Stimulated activated CD4-positive, alpha-beta T cell treated with anti-CD3 and anti-CD28 coated beads, Interleukin-2, amount 100 ng/mL, for 24 hours (primary cell): ENCODE results near the gene ZNF497.
"Not testable (repeated sequence)": the region's sequence is repeated elsewhere in the genome, so short reads cannot be mapped to it uniquely, and the experiment has no call there.

Experiments used
- DNase-seq, 2 donors: peaks; one replicate each; pipeline ENCODE4 v3.0.0-alpha.2; 2020

Gene ZNF497

DNA sequence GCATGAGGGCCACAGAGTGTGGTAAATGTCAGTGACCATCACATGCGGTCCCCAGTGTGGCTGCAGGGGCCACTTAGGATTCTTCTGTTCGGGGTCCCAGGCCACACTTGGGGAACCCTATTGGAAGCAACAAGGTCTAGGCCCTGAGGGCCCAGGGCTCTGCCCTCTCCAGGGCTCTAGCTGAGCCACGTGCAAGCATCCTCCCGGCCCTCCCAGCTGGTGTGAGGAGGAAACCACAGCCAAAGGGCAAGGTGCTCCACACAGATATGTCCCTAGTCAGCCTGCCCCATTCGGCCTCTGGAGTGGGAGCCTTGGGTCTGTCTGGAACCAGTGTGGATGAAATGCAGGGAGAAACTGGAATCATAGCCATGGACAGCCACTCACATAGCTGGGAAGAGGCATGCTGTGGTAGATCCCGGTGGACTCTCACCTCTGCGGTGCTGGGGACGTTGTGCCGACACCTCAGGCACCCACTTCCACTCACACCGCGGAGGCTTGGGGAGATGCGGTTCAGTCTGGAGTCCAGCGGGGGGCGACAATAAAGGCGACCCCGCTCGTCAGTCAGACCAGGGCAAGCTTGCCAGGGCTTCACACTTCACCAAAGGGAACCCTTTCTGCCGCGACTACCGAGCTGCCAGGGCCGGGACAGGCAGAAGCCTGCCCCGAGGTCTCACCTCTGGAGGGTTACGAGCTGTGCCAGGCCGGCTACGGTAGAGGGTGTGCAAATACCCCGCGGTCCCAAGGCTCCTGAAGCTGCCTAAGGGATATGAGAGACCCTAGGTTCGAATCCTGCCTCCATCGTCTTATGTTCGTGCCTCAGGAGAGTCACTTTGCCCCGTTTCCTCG is 4.3 kb upstream of the ZNF497 start:
- no peak for DNase-seq

DNA sequence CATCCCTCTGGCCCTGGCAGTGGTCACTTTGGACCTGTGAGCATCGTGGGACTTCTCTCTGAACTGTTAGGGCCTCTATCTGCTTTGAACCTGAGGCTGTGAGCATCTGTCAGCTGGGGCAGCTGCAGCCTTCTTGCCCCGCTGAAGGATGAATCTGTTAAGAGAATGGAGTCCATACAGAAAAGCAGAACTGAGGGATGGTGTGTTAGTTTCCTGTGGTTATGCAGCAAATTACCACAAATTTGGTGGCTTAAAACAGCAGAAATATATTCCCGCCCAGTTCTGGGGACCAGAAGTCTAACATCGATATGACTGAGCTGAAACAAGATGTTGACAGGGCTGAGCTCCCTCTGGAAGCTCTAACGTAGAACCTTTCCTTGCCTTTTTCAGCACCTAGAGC is 1.6 kb upstream of the ZNF497 start:
- no peak for DNase-seq

DNA sequence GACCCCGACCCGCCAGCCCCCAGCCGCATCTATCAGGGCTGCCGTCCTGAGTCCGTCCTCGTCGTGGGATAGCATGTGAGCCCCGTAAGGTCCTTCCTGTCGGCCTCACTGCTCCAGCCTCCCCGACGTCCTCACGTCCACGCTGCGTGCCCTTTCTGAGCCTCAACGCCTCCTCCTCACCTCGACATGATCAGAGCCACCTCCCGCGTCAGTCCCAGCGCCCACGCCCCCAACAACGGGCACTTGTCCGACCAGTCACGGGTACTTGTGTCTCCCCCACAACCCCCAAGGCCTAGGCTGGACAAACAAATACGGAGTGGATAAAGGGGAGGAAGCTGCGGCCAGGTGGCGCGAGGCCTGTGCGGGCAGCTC is 665 bp downstream of the ZNF497 start:
- peak; percentile 60 to 62 for DNase-seq

DNA sequence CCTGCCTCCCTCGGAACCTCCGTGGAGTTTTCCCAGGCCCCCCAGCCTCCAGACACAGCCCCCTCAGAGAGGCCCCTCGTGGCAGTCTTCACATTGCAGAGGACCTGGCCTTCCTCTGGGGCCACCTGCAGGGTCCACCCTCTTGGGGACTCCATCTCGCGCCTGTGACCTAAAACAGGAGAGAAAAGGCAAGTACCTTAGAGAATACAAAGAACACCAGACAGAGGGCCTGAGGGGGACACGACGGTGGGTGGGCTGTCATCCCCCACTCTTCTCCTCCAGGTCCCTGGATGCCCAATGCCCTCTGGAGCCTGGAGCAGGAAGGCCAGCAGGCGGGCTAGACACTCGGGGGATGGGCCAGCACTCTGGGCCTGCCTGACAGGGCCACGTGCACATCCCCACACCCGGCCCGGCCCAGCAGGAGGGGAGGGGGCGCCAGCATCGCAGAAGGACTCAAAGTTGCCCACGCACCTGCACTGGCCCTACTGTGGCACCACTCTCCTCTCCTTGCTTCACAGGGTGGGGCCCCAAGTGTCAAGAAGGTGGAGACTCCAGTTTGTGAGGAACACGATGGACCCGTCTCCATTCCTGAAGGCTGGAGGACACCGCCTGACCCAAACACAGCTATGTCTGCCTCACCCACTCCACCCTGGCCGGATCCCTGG is 4.9 kb downstream of the ZNF497 start:
- DNase-seq, result no peak

DNA sequence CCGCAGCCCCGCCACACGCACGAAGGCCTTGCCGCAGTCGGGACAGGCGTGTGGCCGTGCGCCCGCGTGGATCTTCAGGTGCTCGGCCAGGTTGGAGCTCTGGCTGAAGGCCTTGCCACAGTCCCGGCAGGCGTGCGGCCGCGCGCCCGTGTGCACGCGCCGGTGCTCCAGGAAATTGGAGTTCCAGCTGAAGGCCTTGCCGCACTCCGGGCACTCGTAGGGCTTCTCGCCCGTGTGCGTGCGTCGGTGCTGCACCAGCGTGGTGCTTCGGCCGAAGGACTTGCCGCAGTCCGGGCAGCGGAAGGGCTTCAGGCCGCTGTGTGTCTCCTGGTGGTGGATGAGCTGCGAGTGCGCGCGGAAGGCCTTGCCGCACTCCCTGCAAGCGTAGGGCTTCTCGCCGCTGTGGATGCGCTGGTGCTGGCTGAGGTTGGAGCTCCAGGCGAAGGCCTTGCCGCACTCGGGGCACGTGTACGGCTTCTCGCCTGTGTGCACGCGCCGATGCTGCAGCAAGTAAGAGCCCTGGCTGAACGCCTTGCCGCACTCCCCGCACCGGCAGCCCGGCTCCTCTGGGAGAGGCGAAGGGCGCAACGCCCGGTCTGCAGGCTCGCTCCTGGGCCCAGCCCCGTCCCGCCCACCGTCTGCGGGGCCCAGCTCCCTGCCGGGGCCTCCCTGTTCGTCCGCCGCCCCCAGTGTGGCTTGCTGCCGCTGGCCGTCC is 5.6 kb downstream of the ZNF497 start:
- DNase-seq, result no peak

DNA sequence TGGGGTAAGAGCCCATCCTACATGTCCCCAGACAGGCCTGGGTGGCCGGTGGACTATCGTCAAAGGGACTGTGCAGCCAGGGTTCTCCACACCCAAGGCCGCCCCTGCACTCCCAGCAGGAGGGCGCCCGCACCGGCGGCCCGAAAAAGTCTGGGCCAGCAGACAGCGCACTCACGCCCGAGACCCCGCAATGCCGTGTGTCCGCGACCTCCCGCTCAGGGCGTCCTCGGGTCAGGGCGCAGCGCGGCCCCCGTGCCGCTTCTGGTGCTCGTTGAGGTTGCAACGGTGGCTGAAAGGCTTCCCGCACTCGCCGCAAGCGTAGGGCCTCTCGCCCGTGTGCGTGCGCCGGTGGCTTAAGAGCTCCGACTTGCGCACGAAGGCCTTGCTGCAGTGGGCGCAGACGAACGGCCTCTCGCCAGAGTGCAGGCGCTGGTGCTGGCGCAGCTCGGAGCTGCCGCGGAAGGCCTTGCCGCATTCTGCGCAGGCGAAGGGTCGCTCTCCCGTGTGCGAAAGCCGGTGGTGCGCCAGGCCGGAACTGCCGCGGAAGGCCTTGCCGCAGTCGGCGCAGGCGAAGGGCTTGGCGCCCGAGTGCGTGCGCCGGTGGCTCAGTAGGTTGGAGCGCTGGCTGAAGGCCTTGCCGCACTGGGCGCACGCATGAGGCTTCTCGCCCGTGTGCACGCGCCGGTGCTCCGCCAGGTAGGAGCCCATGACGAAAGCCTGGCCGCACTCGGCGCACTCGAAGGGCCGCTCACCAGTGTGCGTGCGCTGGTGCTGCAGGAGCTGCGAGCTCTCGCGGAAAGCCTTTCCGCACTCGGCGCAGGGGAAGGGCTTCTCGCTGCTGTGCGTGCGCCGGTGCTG is 6.4 kb downstream of the ZNF497 start:
- DNase-seq, result peak; percentile 30 to 47

DNA sequence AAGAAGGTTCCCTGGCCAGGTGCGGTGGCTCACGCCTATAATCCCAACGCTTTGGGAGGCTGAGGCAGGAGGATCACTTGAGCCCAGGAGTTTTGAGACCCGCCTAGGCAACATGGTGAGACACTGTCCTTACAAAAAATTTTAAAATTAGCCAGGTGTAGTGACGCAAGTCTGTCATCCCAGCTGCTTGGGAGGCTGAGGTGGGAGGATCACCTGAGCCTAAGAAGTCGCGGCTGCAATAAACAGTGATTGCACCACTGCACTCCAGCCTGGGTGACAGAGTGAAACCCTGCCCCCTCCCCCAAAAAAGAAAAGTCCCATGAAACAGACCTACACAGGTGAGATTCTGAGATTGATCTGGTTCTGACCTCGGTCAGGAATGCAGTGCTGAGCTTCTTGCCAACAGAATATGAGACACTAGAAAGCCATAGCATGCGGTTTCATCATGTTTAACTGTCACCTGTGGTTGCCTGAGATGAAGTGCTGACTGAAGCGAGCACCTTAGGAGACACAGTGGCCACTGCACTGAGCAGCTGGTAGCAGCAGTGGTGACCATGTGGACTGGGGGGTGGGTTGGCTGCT is 7.2 kb downstream of the ZNF497 start:
- DNase-seq, result no peak

DNA sequence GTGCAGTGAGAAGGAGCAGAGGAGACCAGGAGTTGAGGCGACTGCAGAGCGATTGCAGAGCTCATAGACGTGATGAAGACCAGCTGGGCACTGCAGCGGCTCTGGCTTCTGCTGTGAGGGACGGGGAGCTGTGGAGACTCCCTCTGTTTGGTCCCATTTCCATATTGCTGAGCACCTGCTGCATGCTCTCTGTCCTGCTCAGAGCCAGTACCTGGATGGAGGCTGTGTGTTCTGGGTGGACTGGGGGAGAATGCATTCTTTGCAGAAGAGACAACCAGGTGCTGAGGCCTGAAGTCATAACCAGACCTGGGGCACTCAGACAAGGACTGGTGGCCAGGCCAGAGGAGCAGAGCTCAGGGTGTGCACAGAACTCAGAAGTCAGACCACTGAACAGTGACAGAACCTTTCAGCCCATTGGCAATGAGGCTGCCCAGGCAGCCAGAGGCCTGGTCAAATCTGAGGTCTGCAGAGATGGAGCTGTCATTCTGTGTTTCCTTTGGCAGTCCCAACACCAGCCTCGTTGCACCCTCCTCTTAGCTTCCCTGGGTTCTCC is 8.0 kb downstream of the ZNF497 start:
- no peak for DNase-seq

DNA sequence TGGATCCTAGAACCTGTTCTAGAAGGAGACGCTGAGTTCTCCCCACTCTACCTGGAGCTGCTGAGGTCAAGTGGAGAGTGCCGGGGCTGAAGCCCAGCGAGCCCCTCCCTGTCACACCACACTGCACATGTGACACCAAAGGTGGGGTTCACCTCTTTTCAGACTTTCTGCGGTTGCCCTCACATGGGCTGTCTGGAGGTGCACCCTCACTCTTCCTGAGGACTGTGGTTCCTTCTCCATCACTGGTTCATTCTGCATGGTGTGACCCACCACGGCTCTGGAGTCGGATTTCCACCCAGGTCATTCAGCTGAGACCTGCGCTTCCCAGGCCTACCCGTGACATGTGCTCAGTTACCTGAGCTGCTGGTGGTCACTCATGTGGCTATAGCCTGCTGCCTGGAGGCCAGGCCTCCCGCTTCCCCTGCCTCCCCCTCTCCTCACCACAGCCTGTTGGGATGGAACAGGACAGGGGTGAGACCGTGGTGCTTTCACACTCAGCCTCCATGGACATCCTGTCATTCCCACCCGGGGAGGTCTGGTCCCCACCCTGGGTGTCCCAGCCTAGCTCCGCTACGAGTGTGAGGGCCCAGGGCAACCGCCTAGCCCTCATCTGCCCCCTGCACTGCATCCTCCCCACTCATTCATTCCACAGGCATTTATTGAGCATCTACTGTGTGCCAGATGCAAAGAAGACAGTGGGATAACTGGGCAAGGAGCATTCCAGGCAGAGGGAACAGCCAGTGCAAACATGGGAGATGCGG is 8.7 kb downstream of the ZNF497 start:
- no peak for DNase-seq

DNA sequence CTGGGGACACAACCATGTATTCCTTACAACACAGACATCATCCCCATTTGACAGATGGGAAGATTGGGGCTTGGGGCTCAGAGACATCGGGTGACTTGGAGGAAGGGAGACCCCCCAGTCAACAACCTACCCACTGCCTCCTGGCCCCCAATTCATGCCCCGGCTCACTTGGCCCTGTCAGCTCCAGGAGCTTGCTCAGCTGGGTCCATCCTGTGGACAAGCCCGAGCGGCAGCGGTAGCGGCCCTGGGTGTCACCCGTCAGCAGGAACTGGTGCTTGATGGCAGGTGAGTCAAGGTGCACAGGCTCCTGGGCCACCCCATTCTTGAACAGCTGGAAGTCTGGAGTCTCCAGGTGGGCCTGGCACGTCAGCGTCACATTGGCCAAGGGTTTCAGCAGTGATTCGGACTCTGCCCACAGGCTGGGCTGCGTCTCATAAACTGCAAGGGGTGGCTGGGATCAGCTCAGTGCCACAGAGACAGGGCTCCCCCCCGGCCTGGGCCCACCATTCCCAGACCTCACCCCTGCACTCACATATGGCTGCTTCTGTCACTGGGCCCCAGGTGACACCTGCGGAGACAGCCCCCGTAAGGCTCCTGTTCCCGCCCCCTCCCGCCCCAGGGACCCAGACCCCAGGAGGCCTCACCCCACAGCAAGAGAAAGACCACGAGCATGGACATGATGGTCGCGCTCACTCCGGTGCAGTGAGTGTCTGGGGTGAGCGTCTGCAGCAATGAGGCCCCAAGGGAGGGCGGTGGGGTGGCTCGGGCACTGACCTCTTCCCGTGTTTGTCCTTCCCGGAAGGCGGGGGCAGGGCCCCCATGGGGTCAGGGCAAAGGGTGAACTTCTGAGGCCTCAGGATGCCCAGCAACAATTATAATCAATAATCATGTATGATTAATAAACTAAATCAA is 9.5 kb downstream of the ZNF497 start, which contains the start of gene A1BG:
A1BG (minus strand) TSS at position 733 of the 912 bp plus-strand sequence; CDS start at position 678, 55 bp downstream.
- no peak for DNase-seq

DNA sequence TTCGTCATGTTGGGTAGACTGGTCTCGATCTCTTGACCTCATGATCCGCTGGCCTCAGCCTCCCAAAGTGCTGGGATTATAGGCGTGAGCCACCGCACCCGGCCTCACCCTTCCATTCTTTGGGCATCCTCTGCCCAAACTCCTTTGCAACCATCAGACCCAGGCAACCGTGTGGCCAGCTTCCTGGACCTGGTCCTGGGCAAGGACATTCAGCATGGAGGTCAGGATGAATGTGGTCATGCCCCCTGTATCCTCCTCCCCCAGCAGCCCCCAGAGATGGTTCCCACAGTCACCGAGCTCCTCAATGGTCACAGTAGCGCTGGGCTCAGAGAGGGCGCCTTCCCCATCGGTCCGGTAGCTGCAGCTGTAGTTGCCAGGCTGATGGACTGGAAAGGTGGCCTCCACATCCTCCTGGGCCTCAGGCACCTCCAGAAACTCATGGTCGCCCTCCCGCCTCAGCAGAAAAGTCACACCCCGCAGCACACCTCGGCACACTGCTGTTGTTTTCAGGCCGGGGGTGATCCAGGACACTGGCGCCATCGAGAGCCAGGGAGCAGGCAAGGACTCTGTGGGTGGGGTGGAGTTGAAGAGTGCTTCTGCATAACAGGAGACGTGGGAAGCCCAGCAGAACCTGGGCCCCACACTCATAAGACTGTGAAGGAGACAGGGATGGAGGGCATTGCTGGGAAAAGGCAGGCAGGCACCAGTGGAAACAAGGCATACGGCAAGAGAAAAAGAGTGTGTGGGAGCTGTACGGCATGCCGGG is 10.4 kb downstream of the ZNF497 start:
- DNase-seq, result no peak

DNA sequence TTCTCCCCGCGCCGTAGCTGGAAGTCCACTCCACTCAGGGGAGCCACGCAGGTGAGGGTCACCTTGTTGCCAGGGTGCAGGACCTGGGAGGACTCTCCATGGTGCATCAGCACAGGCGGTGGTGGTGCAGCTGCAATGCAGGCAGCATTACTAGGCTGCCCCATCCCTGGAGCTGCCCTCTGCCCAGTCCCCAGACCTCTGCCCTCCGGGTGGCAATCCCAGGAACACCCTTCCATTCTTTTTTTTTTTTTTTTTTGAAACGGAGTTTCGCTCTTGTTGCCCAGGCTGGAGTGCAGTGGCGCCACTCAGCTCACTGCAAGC is 11.0 kb downstream of the ZNF497 start:
- no peak for DNase-seq

DNA sequence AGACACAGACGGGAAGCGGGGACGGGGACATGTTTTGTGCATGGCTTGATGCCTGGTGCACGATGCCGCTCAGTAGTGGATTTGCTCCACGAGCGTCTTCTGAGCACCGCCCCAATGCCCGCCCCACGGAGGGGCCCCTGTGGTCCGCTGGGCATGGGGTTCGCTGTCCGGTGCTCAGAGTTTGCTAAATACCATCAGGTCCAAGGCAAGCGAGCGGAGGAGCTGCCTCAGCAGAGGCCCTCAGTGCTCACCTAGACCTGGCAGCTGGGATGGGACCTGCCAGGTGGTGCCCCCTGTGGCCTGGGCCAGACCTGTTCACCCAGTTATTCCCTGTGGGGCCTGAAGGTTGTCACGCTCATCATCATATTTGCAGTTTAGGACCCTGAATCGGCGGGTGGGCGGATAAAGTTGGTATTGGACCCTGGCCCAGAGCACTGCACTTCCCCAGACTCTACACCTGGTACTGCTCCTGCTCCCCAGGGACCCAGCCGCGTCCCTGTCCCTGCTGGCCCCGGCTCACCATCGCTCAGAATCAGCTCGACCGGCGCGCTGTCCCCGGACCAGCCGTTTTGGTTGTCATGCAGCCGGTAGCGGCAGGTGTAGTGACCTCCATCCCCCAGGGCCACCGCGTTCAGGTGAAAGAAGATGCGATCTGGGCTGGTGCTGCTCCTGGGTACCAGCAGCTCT is 11.5 kb downstream of the ZNF497 start:
- no peak for DNase-seq

DNA sequence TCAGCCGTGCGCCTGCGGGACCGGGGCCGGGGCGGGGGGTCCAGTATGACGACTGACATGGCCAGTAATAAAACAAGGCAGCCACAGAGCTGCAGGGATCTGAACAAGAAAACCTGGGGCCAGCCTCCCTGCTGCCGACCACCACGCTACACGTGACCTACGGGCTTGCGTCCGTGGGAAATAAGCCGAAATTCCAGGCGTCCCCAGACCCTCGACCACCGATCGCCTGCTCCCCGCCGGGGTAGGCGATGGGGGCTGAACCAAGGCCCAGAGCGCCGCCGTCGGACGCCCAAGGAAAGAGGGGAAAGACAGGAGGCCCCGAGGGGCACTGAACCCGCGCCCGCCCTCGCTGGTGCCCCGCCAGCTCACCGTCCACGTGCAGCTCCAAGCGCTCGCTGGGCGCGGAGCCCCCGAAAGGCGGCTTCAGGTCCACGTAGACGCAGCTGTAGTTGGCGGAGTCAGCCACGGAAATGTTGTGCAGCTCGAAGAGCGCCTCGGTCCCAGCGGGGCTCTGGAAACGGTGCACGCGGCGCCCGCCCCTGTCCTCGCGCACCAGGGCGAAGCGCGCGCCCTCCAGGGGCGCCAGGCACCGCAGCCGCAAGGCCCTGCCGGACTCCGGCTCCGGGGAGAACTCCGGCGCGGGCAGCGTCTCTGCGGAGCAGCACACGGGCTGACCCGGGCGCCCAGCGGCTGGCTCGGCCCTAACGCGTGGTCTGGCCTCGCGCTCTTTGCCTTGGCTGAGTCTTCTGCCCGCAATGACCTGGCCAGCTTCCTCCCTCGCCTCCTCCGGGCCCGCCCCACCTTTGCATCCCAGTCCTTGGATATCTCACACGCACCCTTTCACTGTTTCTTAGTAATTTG is 12.3 kb downstream of the ZNF497 start:
- DNase-seq, result no peak

DNA sequence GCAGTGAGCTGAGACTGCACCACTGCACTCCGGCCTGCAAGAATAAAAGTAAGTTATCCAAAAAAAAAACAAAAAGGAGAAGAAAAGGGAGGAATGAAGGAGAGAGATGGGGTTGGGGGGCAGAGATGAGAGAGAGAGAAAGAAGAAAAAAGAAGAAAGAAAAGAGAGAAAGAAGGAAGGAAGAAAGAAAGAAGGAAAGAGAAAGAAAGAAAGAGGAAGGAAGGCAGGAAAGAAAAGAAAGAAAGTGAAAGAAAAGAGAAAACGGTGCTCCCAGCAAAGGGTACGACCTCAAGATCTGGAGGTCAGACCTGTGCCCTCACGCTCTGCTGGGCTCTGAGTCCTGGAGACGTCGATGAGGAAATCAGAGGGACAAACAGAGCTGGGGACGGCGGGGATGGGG is 13.0 kb downstream of the ZNF497 start:
- no peak for DNase-seq

DNA sequence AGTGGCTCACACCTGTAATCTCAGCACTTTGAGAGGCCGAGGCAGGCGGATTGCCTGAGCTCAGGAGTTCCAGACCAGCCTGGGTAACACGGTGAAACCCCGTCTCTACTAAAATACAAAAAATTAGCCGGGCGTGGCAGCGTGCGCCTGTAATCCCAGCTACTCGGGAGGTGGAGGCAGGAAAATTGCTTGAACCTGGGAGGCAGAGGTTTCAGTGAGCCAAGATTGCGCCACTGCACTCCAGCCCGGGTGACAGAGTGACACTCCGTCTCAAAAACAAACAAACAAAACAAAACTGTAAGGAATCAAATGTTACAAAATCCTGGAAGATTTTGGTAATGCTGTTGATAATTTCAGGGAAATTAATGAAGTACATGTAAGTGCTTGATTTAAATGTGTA is 14.5 kb downstream of the ZNF497 start:
- not testable (repeated sequence) for DNase-seq

DNA sequence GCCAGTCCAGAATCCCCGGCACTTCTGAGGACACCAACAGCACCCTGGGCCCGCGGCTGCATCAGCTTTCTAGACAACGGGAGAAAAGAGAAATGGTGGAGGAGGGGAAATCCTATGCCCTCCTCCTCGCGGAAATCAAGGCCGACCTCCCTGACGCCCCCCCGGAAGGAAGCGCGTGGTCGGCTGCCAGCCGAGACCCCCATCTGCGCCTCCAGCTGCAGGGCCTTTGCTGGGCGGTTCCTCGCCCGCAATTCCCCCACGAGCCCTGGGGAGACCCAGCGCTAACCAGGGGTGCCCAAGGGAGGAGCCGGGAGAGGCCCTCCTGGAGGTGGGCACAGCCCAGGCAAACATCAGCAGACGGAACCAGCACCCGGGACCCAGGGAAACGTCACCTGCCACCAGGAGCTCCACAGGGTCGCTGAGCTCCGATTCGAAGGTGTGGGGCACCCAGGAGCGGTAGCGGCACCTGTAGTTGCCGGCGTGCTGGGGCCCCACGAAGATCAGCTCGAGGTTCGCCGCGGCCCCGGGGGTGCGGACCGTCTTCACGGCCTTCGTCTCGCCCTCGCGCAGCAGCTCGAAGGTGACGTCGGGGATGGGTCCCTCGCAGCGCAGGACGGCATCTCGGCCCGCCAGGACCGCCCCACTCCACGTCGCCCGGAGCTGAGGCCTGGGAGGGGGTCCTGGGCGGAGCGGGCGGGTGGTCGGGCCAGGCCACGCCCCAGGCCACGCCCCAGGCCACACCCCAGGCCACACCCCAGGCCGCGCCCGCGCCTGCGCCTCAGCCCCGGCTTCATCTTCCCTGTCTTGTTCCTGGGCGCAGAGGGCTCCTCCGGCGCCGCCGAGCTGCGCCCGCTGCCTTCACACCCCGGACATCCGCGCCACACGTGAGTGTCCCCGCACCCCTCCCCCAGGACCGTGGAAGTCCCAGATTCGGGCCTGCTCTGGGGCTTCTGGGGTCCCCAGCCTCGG is 15.3 kb downstream of the ZNF497 start:
- DNase-seq, result peak; percentile 63 to 73
